ENCODE results near the gene TMEM59L. TPM values are rescaled to one million over a fixed set of nuclear protein-coding genes. Genes with fewer than 3 reads are reported as not detected.

TMEM59L gene
- total and polyA plus RNA-seq, 11 donors: 0.50 to 5.1 (median 1.1) TPM

DNA sequence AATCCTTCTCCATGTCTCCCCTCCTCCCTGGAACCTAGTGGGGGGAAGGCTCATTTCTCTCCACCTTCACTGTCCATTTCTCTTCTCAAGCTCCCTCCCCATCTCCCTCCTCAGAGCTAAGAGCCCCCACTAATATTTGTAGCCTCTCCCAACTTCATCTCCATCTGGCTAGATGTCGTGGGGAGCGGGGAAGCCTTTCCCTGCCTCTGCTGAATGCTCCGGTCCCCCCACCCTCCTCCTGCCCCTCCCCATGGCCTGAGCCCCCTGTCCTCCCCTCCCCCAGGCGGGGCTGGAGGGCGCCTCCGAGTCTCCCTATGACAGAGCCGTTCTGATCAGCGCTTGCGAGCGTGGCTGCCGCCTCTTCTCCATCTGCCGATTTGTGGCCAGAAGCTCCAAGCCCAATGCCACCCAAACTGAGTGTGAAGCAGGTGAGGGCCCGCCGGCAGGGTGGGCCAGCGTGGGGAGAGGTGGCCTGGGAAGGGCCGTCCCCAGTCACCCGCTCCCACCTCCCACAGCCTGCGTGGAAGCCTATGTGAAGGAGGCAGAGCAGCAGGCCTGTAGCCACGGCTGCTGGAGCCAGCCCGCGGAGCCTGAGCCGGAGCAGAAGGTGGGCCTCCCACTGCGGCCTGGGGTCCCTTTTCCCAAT lies 1.0 kb downstream of the TMEM59L start:
- ATAC-seq: no peak
- Histone ChIP-seq H3K4me3 (no peak overlapping the region), H3K4me1 (peaks cover 0 to 33% (median 24%) of the 10 kb centered on the region in 12 donors), H3K27me3 (peaks cover 38 to 77% (median 58%) of the 10 kb centered on the region in 9 donors), H3K9me3 (no peaks in the 10 kb centered on the region), H3K36me3 (no peaks in the 10 kb centered on the region), H3K27ac (no peak overlapping the region)
- no peak for DNase-seq
- intact Hi-C loops (cut with DNase I): no loop called here
- no peak for TF ChIP-seq POLR2A (IDR thresholded peaks at IDR 0.05)
- TF ChIP-seq, protein P1, sequence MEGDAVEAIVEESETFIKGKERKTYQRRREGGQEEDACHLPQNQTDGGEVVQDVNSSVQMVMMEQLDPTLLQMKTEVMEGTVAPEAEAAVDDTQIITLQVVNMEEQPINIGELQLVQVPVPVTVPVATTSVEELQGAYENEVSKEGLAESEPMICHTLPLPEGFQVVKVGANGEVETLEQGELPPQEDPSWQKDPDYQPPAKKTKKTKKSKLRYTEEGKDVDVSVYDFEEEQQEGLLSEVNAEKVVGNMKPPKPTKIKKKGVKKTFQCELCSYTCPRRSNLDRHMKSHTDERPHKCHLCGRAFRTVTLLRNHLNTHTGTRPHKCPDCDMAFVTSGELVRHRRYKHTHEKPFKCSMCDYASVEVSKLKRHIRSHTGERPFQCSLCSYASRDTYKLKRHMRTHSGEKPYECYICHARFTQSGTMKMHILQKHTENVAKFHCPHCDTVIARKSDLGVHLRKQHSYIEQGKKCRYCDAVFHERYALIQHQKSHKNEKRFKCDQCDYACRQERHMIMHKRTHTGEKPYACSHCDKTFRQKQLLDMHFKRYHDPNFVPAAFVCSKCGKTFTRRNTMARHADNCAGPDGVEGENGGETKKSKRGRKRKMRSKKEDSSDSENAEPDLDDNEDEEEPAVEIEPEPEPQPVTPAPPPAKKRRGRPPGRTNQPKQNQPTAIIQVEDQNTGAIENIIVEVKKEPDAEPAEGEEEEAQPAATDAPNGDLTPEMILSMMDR (IDR thresholded peaks at IDR 0.05): no peak
- 25 to 32% (median 27%) methylated on average over 11 to 23 of the region's 23 CpGs for WGBS, 4 donors

DNA sequence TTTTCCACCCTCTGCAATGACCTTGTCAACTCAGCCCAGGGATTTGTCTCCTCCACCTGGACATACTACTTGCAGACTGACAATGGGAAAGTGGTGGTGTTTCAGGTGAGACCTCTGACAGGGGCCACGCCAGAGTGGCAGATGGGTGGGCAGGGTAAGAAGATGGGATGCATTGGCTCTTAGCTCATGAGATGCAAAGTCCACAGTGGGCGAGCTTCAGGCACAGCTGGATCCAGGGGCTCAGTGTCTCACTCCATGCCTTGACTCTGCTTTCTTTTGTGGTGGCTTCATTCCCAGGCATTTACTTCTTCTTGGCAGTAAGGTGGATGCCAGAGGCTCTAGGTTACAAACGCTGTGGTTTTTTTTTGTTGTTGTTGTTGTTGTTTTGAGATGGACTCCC lies 3.4 kb downstream of the TMEM59L start:
- intact Hi-C loops (cut with DNase I): no loop called here
- H3K27me3 ChIP-seq: peaks cover 25 to 54% (median 35%) of the 10 kb centered on the region in 9 donors
- TF ChIP-seq, protein P1 (IDR thresholded peaks at IDR 0.05): no peak
- TF ChIP-seq POLR2A (IDR thresholded peaks at IDR 0.05): no peak
- WGBS, 4 donors: 90 to 100% (median 92%) methylated on average over 3 of the region's 3 CpGs
- DNase-seq: no peak
- no peak for ATAC-seq
- H3K4me1 ChIP-seq: peaks cover 0 to 26% (median 19%) of the 10 kb centered on the region in 12 donors
- H3K4me3 ChIP-seq: no peak overlapping the region
- no peak overlapping the region for H3K27ac ChIP-seq
- no peaks in the 10 kb centered on the region for H3K36me3 ChIP-seq
- no peaks in the 10 kb centered on the region for H3K9me3 ChIP-seq

DNA sequence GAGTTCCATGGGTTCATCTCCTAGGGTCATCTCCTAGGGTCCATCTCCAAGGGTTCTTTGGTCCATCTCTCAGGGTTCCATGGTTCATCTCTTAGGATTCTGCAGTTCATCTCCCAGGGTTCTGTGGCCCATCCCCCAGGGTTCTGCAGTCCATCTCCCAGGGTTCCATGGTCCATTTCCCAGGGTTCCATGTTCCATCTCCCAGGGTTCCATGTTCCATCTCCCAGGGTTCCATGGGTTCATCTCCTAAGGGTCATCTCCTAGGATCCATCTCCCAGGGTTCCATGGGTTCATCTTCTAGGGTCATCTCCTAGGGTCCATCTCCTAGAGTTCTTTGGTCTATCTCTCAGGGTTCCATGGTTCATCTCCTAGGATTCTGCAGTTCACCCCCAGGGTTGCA lies 4.9 kb downstream of the TMEM59L start:
- peaks cover 14 to 38% (median 21%) of the 10 kb centered on the region in 9 donors for H3K27me3 ChIP-seq
- H3K36me3 ChIP-seq: no peaks in the 10 kb centered on the region
- no peak overlapping the region for H3K4me3 ChIP-seq
- TF ChIP-seq, protein P1 (IDR thresholded peaks at IDR 0.05): no peak
- H3K27ac ChIP-seq: no peak overlapping the region
- H3K4me1 ChIP-seq: peaks cover 0 to 11% (median 5%) of the 10 kb centered on the region in 12 donors
- ATAC-seq: no peak
- intact Hi-C loops (cut with DNase I): no loop called here
- no peaks in the 10 kb centered on the region for H3K9me3 ChIP-seq
- no peak for DNase-seq

DNA sequence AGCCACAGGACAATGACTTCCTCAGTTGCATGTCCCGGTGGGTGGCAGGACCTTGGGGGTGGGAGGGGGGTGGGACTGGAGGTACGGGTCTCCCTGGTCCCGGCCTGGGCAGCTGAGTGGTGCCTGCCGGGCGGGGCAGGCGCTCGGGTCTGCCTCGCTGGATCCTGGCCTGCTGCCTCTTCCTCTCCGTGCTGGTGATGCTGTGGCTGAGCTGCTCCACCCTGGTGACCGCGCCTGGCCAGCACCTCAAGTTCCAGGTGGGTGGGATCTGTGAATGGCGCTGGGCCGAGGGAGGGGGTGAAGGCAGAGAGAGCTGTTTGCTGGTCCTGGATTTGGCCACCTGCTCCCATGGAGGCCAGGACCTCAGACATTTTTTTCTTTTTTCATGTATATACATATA lies 5.6 kb downstream of the TMEM59L start:
- Histone ChIP-seq H3K9me3 (no peaks in the 10 kb centered on the region), H3K27me3 (peaks cover 10 to 32% (median 15%) of the 10 kb centered on the region in 9 donors), H3K4me3 (no peak overlapping the region), H3K36me3 (no peaks in the 10 kb centered on the region), H3K4me1 (peaks cover 0 to 4% (median 0%) of the 10 kb centered on the region in 12 donors), H3K27ac (no peak overlapping the region)
- WGBS, 4 donors: 88 to 95% (median 91%) methylated on average over 5 to 13 of the region's 13 CpGs
- no peak for ATAC-seq
- no peak for TF ChIP-seq POLR2A (IDR thresholded peaks at IDR 0.05)
- TF ChIP-seq, protein P1 (IDR thresholded peaks at IDR 0.05): no peak
- intact Hi-C loops (cut with DNase I): no loop called here
- DNase-seq: no peak

All from heart left ventricle (tissue), 16 donors.